ENCODE results near the gene ERF.

The ERF gene

GRCh38 chr19:42287017-42287826, 32.3 kb upstream of the ERF start:
- no peak for DNase-seq

- peak in 16 of 51 donors; percentile 12 to 42 (median 30) for DNase-seq
These were observed 31.6 kb upstream of the ERF start for GRCh38 chr19:42286349-42287016.

GRCh38 chr19:42285988-42286348, 31.0 kb upstream of the ERF start:
- no peak for DNase-seq

- peak in 1 of 51 donors; percentile 10 for DNase-seq
These were observed 30.6 kb upstream of the ERF start for GRCh38 chr19:42285541-42285941.

GRCh38 chr19:42284591-42285341, 29.8 kb upstream of the ERF start:
- peak in 6 of 51 donors; percentile 15 to 54 (median 36) for DNase-seq

GRCh38 chr19:42284066-42284501, 29.2 kb upstream of the ERF start:
- peak in 49 of 51 donors; percentile 37 to 96 (median 80) for DNase-seq

- DNase-seq, result peak; percentile 53 to 98 (median 93)
These were observed 28.5 kb upstream of the ERF start for GRCh38 chr19:42283188-42284065.

- DNase-seq, result peak in 2 of 51 donors; percentile 36 to 44
These were observed 27.9 kb upstream of the ERF start for GRCh38 chr19:42282819-42283187.

- peak in 5 of 51 donors; percentile 27 to 60 (median 38) for DNase-seq
These were observed 27.2 kb upstream of the ERF start for GRCh38 chr19:42281827-42282762.

- DNase-seq, result peak in 47 of 51 donors; percentile 38 to 89 (median 69)
These were observed 26.4 kb upstream of the ERF start for GRCh38 chr19:42281146-42281826.

GRCh38 chr19:42280815-42281145, 25.9 kb upstream of the ERF start:
- peak in 36 of 51 donors; percentile 38 to 90 (median 72) for DNase-seq

GRCh38 chr19:42279902-42280814, 25.2 kb upstream of the ERF start:
- DNase-seq, result peak; percentile 68 to 99 (median 93)

- DNase-seq, result peak in 3 of 51 donors; percentile 33 to 69 (median 49)
These were observed 24.4 kb upstream of the ERF start for GRCh38 chr19:42279155-42279901.

GRCh38 chr19:42278452-42279154, 23.7 kb upstream of the ERF start:
- DNase-seq, result no peak

GRCh38 chr19:42277821-42278451, 23.0 kb upstream of the ERF start:
- peak in 1 of 51 donors; percentile 21 for DNase-seq

GRCh38 chr19:42276821-42277220, 21.9 kb upstream of the ERF start:
- no peak for DNase-seq
